GM21390 (cell line): ENCODE data around the gene PNLIPRP2.

ENCODE experiments used
- ATAC-seq: cut with Tn5 transposase; IDR thresholded peaks from one replicate; pipeline ENCODE4 v1.9.1; 2021; ENCODE audit not compliant: unreplicated experiment

Gene PNLIPRP2

GRCh38 chr10:116612107-116612769 is 8.5 kb upstream of the PNLIPRP2 start:
- no peak for ATAC-seq

DNA sequence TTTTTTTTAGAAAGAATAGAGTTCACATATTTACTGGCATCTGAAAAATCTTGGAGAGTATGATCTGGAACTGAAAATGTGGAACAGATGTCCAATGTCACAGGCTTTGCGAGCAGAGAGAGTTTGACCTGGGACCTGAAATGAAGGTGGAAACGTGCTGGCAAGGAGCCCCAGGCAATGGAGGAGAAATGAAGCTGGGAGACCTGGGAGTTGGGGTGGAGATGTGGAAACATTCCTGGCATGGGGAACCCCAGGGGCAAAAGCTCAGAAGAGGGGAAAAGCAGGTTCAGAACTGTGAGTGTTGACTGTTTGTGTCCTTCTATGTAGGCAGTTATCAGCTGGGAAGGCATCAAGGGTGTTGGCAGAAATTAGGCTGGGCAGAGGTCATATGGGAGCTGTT is 7.3 kb upstream of the PNLIPRP2 start:
- no peak for ATAC-seq

- no peak for ATAC-seq
These were observed 6.0 kb upstream of the PNLIPRP2 start for GRCh38 chr10:116614796-116615195.

DNA sequence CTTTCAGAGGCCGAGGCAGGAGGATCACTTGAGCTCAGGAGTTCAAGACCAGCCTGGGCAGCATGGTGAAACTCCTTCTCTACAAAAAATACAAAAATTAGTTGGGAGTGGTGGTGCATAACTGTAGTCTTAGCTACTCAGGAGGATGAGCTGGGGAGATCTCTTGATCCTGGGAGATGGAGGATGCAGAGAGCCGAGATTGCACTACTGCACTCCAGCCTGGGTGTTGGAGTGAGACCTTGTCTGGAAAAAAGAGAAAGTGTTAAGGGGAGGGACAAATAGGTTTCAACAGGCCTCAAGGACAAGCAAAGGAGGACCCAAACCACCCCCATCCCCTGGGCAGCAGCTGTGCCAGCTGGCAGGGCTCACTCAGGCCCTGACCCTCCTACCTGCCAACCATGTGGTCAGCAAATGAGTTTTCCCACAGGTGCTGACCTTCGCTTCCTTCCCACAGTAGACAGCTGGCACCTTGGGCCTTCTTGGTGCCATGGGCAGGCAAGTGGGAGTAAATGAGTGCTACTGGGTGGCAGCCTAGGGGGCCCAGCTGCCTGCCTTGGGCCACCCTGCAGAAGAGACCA is 5.5 kb upstream of the PNLIPRP2 start:
- no peak for ATAC-seq

DNA sequence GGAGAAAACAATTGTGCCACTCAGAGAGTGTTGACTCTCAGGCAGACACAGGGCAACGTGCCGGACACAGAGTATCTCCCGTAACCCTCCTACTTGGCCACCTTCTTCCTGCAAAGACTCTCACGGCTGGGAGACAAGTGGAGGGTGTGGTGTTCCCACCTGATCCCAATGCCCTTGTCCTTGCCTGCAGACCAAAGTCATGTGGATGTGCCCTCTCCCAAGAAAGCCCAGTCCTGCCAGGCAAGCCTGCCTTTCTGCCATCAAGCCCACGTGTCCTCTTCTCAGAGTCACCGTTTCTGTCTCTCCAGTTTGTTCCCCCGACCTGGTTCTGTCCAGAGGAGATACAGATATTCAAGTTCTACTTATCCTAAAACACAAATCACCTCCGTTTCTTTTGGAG is 723 bp downstream of the PNLIPRP2 start:
- ATAC-seq, result no peak

- no peak for ATAC-seq
These were observed 1.3 kb downstream of the PNLIPRP2 start for GRCh38 chr10:116621934-116622655.

GRCh38 chr10:116625845-116626244 is 5.1 kb downstream of the PNLIPRP2 start:
- ATAC-seq, result no peak

- ATAC-seq, result no peak
These were observed 6.1 kb downstream of the PNLIPRP2 start for GRCh38 chr10:116626815-116627214.

DNA sequence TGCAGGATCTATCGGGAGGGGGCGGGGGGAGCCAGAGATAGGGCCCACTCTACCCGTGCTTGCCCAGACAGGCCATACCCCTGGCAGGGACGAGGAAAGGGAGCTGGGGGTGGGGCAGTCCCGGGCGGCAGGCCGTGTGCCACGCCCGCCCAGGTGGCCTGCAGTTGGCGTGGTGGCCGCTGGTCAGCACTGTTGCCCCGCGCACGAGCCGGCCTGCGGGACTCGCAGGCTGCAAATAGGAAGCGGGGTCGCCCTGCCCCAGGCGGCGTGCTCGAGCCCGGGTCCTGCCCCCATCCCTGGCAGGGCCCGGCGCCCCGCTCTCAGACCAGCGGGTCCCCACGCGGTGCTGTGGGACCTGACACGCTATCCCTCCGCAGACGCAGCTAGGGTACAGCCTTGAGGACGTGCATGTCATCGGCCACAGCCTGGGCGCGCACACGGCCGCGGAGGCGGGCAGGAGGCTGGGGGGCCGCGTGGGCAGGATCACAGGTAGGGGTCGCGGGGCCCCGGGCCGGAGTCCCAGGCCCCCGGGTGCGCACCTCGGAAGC is 6.7 kb downstream of the PNLIPRP2 start:
- ATAC-seq, result no peak

DNA sequence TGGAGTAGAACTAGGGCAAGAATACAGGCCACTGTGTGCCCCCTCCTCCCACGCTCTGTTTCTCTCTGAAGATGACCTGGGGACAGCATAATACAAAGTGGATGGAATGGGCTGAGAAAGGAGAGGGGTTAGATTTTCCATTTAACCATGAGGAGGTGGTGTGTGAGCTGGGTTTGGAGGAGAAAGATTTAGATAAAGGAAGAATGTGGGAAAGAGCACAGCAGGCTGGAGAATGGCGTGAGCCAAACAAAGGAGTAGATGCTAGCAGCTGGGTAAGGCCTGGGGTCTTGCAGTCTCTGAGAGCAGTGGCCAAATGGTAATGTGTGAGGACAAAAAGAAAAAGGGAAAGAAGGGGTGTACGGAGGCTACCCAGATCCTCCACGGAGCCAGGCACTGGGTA is 8.6 kb downstream of the PNLIPRP2 start:
- ATAC-seq, result no peak

DNA sequence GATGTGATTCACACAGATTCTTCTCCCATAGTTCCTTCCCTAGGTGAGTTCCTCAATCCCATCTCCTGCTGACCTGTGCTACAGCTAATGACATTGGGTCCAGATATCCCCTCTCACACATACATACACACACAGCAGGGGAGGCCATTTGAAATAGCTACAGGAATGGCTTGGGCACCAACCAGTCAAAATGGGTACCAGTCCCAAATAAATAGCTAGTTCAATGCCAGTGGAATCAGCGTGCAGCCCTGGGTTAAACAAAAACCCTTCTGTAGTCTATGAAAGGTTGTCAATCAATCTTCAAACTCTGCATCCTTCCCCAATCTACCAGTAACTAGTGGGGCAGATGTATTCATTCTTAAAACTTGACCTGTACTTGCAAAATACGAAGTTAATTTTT is 9.3 kb downstream of the PNLIPRP2 start:
- ATAC-seq, result no peak

GRCh38 chr10:116631871-116632295 is 11.1 kb downstream of the PNLIPRP2 start:
- ATAC-seq, result no peak

DNA sequence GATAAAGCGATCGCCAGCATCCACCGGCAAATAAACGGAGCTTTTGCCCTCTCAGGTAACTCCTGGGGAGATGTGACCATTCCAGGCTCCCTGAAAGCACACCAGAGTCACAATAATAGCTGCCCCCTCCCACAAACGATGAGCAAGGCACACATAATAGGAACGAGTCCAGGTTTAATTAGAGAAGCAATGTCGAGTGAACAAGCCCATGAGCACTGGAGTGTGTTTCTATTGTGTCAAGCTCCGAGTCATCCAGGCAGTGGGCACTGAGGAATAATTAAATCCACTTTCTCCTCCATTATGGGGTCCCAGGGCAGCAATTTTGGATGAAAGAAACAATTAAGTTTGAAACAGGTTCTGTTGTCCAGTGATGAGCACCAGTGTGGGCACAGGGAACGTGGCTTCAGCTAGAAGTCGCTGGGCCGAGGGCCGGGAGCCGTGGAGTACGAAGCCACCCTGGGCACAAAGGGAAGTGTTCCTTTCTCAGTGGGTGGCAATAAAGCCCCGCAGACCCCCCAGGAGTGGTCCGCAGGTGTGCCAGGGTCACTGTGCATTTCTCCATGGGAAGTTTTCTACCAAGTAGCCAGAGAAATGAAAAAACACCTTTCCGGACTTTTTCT is 12.0 kb downstream of the PNLIPRP2 start:
- ATAC-seq, result no peak

DNA sequence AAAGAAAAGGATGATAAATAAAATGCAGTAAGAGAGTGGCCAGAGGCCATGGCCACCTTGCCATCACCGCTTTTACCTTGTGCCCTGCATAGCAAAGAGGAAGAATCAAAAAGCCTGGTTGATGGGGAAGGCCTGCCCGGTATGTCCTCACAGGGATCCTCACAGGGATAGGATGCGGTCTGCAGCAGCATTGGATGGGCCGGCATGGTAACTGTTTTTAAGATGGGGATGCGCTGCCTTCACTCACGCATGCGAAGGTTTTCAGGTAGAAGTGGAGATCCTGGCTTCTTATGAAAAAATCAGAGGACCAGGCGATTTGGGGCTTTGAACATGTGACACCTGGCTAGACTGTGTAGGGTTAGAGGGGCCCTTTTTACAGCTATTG is 12.5 kb downstream of the PNLIPRP2 start:
- ATAC-seq, result no peak

- no peak for ATAC-seq
These were observed 13.6 kb downstream of the PNLIPRP2 start for GRCh38 chr10:116634126-116634975.

DNA sequence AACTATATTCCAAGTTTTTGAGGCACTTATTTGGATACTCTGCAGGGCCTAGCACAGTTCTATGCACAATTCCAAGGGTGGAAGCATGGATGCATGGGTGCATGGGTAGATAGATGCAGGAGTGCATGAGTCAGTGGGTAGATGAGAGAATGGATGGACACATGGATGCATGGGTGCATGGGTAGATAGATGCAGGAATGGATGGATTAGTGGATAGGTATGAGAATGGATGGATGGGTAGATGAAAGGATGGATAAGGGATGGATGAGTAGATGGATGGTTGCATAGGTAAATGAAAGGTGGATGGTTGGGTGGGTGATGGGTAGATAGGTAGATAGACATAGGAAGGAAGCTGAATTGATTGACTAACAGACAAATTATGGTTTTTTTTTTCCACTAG is 15.6 kb downstream of the PNLIPRP2 start:
- ATAC-seq, result no peak

GRCh38 chr10:116636976-116637375 is 16.2 kb downstream of the PNLIPRP2 start:
- ATAC-seq, result no peak

DNA sequence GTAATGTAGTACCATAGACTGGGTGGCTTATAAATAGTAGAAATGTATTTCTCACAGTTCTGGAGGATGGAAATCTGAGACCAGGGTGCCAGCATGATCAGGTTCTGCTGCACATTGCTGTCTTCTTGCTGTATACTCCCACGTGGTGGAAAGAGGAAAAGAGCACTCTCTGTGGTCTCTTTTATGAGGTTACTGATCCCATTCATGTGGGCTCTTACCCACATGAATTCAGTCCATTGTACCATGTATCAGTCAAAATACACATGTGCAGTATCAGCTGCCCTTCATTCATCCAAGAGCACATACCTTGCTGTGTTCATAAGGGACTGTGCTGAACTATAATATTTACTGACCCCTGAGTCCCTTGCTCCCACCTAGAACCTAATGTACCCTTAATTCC is 17.1 kb downstream of the PNLIPRP2 start:
- no peak for ATAC-seq

DNA sequence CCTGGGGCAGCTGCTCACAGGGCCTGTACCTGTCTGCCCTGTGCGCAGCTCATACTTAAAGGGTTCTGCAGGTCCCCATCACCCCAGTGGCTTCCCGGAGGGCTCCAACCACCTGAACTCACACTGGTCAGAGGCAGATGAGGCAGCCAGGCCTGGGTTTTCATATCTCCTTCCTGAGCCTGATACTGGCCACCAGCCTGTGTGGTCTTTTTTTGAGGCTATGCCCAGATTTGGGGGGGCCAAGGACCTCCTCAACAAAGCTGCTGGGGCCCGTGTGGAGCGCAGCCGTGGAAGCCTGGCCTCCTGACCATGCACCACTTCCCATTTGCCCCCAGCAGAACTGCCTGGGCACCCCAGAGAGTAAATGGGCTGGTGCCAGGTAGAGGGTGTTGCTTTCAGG is 25.7 kb downstream of the PNLIPRP2 start:
- no peak for ATAC-seq

DNA sequence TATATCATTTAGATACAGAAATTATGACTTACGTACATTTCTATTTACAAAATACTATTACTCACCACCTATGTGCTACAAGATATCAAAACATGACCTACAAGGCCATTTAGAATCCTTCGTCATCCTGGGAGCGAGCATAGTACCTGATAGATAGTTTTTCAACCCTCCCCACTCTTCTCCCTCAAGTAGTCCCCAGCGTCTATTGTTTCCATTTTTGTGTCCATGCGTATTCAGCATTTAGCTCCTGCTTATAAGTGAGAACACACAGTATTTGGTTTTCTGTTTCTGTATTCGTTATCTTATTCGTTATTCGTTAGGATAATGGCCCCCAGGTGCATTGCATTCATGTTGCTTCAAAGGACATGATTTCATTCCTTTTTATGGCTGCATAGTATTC is 28.1 kb downstream of the PNLIPRP2 start:
- ATAC-seq, result no peak

- no peak for ATAC-seq
These were observed 33.1 kb downstream of the PNLIPRP2 start for GRCh38 chr10:116653885-116654284.
